ENCODE measurements around the gene NSRP1.
"Not testable (repeated sequence)": the region's sequence is repeated elsewhere in the genome, so short reads cannot be mapped to it uniquely, and the experiment has no call there.

Gene NSRP1

DNA sequence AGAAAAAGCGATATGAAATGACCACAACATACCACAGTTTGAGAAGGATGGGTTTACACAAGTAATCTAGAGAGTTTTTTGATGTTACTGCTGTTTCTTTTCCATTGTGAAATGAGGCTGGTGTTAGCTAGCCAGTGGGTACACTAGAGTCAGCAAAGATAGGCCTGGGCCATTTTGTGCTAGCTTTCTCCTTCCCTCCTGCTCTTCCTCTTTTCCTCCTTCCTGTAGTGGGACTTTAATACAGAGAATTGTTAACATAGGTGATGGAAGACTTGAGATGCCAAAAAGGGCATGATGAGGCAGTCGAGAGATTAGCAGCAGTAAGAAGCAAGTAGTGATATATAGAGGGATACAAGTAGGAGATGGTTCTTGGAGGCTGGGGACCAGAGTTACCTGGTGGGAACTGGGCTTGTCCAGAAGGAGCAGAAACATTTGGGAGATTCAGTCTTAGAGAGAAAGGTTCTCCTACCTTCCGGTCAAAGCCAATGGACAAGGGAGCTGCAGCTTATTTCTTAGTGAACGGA is 7.7 kb downstream of the NSRP1 start:
- DNase-seq: no peak

DNA sequence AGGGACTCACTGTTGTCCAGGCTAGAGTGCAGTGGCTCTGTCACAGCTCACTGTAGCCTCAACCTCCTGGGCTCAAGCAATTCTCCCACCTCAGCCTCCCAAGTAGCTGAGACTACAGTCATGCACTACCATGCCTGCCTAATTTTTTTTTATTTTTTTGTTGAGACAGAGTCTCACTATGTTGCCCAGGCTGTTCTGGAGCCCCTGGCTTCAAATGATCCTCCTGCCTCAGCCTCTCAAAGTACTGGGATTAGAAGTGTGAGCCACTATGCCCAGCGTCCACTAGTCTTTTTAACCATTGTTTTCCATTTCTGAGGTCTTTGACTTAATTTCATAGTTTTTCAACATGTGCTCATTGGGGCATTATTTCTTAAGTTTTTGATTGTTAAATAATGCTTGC is 13.5 kb downstream of the NSRP1 start:
- DNase-seq: no peak

DNA sequence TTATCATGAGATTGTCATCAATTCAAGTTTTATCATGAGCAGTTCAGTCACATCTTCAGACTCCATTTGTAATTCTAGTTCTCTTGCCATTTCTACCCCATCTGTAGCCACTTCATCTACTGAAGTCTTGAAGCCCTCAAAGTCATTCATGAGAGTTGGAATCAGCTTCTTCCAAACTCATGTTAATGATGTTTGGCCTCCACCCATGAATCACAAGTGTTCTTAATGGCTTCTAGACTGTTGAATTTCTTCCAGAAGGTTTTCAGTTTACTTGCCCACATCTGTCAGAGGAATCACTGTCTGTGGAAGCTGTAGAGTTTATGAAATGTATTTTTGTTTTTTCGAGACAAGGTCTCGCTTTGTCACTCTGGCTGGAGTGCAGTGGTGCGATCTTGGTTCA is 16.0 kb downstream of the NSRP1 start:
- no peak for DNase-seq

DNA sequence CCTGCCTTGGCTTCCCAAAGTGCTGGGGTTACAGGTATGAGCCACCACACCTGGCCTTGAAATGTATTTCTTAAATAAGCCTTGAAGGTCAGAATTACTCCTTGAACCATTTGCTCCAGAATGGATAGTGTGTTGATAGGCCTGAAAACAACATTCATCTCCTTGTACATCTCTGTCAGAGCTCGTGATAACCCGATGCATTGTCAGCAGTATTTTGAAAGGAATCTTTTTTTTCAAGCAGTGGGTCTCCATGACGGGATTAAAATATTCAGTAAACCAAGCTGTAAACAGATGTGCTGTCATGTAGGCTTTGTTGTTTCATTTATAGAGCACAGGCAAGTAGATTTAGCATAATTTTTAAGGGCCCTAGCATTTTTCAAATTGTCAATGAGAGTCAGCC is 16.6 kb downstream of the NSRP1 start:
- no peak for DNase-seq

DNA sequence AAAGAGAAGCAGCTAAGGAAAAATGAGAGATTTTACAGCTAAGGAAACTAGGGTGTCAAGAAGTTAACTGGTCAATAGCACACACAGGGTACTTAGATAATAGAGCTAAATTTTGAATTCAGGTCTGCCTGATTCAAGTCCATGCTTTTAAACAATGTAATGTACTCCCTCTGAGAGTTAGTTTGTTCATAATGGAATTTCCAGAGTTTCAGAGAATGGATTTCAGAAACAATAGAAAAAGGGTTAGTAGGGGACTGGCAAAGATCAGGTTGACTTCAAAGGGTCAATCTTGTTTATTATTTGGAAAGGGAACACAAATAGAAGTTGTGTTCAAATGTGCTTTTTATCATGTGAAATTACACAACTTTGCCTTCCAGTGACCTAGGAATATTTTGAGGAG is 17.9 kb downstream of the NSRP1 start:
- no peak for DNase-seq

DNA sequence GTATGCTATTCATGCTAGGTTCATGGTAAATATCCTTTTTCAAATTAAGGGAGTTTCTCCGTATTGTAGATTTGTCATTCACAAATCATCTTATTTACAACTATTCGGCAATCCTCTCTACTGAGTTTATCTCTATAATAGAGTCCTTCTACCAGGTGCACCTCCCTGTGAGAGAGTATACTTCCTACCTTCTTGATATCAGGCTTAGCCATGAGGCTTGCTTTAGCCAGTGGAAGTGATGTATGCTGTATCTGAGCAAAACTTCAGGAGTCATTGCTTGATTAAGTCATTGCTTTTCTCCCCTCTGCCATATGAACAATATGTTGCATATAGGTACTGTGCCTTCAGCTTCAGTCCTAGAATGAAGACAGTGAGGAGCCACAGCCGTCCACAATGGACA is 20.5 kb downstream of the NSRP1 start:
- DNase-seq: no peak

DNA sequence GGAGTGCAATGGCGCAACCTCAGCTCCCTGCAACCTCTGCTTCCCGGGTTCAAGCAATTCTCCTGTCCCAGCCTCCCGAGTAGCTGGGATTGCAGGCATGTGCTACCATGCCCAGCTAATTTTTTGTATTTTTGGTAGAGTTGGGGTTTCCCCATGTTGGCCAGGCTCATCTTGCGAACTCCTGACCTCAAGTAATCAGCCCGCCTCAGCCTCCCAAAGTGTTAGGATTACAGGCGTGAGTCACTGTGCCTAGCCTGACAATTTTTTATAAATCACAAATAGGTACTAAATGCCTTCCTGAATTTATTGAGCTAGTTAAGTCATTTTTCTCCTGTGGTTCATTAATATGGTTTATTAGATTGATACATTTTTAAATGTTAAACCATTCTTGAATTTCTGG is 31.2 kb downstream of the NSRP1 start:
- not testable (repeated sequence) for DNase-seq

DNA sequence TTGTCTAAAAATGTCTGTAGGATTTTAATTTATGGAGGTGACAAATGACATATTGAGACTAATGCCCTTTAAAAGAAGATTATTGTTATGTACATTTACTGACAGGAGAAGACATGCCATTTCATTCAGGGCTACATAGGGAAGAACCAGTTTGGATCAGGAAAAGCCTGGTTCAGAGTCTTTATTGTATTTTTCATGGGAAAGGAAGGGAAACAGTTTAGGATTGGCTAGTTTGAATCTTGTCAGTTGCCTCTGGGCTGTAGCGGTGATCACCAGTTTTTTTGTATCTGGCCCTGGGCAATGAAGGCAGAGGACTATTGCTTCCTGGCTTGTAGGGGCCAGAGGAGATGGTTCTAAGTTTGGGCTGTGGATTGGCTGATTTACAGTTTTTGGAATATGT is 31.8 kb downstream of the NSRP1 start:
- DNase-seq: no peak

DNA sequence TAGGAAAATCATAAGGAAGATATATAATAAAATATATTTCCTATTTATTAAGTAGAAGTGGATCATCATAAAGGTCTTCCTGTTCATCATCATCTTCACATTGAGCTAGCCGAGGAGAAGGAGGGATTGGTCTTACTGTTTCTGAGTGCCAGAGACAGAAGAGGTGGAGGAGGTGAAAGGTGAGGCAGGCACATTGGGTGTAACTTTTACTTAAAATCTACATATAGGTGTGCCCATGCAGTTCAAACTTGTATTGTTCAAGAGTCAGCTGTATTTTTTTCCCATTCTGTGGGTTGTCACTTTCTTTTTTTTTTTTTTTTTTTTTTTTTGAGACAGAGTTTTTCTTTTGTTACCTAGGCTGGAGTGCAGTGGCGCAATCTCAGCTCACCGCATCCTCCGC is 34.9 kb downstream of the NSRP1 start:
- no peak for DNase-seq

DNA sequence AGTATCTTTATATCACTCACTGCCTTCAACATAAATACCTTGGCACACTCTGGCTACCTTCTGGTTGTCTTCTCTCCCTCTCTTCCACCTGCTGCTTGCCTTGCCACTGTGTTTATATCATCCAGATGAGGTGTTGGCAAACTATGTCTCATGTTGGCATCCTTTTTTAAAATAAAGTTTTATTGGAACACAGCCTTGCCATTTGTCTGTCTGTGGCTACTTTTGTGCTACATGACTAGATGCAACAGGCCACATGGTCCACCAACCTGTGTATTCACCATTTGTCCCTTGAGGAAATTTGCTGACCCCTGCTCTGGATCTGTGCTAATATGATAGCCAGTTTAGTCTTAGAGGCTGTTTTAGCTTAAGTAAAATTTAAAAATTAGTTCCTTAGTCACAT is 36.8 kb downstream of the NSRP1 start:
- no peak for DNase-seq

DNA sequence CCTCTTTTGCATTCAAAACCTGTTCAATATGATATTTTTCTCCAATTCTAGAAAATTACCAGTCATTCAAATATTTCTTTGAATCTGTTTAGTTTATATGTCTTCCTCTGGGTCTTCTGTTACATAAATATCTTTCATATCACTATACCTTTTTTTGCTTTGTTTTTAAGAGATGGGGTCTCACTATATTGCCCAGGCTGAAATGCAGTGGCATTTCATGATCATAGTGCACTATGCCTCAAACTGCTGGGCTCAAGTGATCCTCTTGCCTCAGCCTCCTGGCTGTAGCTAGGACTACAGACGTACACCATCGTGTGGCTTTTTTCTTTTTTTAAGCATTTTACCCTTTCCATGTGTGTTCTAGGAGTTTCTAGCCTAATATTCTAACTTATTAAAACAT is 38.8 kb downstream of the NSRP1 start:
- no peak for DNase-seq

DNA sequence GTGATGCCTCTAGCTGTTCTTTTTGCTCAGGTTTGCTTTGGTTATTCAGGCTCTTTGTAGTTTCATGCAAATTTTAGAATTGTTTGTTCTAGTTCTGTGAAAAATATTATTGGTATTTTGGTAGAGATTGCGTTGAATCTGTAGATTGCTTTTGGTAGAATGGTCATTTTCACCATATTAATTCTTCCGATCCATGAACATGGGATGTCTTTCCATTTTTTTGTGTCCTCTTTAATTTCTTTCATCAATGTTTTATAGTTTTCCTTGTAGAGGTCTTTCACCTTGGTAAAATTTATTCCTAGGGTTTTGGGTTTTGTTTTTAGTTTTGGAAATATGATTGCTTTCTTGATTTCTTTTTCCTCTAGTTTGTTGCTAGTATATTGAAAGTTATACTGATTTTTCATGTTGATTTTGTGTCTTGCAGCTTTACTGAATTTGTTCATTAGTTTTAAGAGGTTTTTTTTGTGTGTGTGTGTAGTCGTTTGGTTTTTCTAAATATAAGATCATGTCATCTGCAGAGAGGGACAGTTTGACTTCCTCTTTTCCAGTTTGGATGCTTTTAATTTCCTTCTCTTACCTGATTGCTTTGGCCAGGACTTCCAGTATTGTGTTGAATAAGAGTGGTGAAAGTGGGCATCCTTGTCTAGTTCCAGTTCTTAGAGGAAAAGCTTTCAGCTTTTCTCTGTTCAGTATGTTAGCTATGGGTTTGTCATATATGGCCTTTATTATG is 42.4 kb downstream of the NSRP1 start:
- no peak for DNase-seq

DNA sequence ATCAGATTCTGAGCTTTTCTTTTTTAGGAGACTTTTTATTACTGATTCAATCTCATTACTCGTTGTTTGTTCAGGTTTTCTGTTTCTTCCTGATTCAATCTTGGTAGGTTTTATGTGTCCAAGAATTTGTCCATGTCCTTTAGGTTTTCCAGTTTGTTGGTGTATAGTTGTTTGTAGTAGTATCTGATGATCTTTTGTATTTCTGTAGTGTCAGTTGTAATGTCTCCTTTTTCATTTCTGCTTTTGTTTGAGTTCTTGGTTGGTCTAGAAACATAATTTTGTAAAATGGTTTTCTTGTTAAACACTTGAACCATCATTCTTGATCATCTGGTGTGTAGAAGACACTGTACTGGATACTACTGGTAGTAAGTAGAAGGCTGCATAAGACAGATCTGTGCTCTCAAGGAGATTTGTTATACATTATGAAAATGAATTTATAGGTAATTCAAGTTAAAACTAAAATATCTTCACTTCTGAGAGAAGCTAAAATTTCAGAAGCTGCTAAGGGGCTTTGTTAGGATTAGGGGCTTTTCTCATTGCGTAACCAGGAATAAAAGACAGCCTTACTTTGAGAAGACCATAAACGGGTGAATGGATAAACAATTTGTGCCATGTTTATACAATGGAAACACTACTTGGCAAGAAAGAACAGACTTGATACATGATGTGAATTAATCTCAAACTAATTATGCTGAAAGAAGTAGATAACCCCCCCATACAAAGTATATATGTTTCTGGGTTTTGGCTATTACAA is 44.0 kb downstream of the NSRP1 start:
- DNase-seq: no peak

DNA sequence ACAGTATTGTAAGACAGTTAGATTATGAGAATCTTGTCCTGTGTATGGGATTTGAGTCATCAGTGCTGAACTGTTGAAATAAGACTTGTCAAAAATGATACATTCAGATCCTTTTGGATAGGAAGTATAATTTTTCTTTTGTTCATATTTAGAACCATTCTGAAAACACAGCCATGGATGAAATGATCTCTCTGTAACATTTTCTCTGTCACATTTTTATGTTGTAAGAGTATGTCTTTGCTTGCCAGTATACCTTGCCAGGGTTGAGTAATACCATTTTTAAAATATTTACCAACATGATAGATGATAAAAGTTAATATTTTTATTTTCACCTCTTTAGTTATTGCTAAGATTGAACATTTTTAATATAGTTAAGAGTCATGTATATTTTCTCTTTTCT is 45.0 kb downstream of the NSRP1 start:
- DNase-seq: no peak

DNA sequence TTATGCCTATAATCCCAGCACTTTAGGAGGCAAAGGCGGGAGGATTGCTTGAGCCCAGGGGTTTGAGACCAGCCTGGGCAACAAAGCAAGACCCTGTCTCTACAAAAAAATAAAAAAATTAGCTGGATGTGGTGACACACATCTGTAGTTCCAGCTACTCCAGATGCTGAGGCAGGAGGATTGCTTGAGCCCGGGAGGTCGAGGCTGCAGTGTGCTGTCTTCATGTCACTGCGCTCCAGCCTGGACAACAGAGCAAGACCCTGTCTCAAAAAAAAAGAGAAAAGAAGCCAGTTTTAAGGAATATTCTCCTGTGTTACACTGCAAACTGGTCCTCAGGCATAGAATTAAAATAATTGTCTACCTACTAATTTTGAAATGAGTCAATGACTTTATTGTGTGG is 47.9 kb downstream of the NSRP1 start:
- no peak for DNase-seq

DNA sequence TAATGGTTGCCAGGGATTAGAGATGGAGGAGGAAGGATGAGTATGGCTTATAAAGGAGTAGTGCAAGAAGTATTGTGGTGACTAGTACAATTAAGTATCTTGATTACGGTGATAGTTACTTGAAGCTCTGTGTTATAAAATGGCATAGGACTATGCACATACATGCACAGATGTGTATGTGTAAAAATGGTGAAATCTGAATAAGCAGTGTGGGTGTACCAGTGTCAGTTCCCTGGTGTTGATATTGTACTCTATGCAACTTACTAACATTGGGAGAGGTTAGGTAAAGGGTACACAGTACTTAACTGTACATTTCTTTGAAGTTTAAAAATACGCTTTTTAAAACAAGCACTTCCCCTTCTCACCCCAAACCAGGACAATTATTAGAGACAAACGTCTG is 48.5 kb downstream of the NSRP1 start:
- DNase-seq: no peak

DNA sequence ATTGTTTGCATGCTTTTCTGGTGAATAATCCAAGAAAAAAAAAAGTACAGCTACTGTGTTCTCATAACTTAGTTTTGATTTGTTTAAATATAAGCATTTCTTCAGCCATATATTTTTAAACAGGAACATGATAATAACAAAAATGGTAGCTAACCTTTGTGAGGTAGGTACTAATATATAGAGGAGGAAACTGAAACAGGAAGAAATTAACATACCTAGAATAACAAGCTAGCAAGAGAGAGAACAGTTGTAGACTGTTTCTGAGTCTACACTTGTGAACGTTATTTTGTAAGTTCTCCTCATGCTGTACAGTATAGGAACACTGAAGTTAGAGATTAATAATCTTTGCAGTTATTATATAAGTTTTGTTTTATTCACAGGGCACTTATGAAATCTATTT is 49.3 kb downstream of the NSRP1 start:
- DNase-seq: no peak

DNA sequence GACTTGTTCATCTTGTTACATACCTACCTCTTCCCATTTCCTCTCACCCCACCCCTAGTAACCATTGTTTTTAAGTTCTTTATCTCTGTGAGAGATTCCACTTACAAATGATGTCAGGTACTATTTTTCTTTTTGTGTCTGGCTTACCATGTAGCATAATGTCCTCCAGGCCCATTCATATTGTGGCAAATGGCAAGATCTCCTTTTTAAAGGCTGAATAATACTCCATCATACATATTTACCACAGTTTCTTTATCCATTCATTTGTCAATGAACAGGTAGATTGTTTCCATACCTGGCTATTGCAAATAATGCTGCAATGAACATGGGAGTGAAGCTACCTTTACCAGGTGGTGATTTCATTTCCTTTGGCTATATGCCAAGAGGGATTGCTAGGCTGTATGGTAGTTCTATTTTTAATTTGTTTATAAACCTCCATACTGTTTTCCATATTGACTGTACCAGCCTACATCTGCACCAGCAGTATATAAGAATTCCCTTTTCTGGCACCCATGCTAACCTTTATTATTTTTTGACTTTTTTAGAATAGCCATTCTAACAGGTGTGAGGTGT is 53.9 kb downstream of the NSRP1 start:
- no peak for DNase-seq

DNA sequence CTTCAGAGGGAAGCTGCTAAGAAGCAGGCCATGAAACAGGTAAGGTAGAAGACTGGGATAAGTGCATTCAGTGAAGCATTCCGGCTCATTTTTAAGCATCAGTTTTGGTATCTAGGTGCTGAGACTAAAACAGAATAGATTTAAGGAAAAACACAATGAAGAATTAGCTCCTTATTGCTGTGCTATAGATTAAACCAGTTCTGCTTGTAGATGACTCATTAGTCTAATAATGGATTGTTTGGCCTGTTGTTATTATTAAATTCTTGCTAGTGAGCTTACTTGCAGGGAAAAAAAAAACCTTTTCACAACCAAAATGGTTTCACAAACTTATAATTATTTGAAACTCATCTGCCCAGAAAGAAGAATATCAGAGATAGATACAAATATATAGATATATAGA is 55.9 kb downstream of the NSRP1 start:
- DNase-seq: no peak

DNA sequence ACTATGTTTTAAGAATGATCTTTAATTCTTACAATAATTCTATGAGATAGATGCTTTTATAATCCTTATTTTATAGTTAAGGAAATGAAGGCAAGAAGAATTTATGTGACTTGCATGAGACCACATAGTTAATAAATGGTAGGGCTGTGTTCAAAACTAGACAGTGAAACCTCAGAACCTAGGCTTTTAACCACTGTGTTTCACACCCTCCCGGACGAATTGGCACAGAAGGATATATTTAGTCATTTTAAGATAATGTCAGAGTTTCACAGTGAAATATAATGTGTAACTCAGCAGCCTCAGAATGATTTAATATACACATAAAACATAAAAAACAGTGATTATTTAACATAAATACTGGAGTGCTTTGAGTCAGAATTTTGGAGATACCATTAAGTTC is 57.0 kb downstream of the NSRP1 start:
- DNase-seq: no peak

DNA sequence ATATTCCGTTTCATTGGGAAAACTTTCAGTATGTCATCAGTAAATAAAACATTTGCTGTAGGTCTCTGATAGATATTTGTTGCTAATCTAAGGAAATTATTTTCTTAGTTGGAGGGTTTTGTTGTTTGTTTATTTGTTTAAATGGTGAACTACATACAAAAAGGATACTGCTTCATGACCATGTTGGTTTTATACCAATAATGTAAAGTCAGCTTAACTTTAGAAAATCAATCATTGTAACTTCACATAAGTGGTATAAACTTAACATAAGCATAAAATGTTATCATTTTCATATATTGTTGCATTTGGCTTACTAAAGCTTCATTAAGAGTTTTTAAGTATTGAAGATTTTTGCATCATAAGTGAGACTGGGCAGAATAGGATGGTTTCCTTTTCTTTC is 57.9 kb downstream of the NSRP1 start:
- DNase-seq: no peak

DNA sequence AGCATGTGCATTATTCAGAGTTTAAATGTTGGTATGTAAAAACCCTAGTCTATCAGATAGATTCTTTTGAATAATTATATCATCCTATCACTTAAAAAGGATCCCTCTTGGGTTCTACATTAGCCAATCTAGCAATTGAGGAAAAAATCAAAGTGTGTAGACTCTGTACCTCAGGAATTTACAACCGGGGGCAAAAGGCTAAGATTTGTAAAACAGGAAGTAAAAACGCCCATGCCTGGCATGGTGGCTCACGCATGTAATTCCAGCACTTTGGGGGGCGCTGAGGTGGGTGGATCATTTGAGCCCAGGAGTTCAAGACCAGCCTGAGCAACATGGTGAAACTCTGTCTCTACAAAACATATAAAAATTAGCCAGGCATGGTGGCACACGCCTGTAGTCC is 60.2 kb downstream of the NSRP1 start:
- DNase-seq: no peak

DNA sequence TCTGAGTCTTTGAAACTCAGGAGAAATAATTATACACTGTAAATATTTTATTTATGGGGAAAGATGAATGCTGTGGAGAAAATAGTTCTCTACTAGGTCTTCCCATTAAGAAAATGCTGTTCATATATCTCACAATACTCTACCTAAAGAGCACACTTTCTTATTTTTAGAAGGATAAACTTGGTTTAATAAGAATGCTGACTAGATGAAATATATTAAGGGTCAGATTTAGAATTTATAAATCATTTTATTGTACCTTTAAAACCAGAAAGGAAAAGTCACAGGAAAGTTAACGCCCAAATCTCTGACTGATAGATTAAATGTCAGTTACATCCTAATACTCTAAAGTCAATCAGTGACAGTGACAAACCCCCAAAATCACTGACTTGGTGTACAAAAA is 70.1 kb downstream of the NSRP1 start:
- no peak for DNase-seq

DNA sequence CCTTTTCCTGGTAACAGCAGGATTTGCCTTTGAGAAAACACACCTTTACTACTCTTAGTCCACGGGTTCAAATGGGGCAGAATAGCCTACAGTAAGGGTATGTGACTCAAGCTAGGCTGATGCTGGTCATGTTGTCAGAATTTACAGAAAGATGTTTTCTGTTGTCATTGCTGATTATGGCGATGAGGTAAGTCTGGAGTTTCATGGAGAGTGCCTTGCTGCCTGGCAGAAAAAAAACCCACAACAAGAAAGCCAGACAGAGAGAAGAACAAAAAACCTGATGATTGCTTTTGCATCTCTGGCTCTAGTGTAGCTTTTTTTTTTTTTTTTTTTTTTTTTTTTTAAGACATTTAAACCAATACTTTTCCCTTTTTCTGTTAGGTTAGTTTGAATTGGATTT is 71.0 kb downstream of the NSRP1 start:
- DNase-seq: no peak
